Astrocyte of the spinal cord (primary cell): ENCODE measurements around the gene PAK5.

Source experiments
- DNase-seq: peaks from one replicate; pipeline ENCODE4 v3.0.0; 2011; ENCODE audit warnings: low read depth, low spot score
- H3K4me3 ChIP-seq: 2 replicates; pipeline ENCODE4 v1.5.1; 2011; ENCODE audit warnings: low read depth, mild to moderate bottlenecking, low read length, moderate library complexity
- CTCF ChIP-seq: IDR thresholded peaks from 2 replicates; pipeline ENCODE4 v1.5.1; 2012; ENCODE audit warnings: low read depth, mild to moderate bottlenecking, low read length, inconsistent platforms
- in situ Hi-C: cut with HindIII; loops from 2 replicates; pipeline ENCODE4 v1.10.0; 2017; ENCODE audit warnings: low sequenced_read_pairs

The PAK5 gene

GRCh38 chr20:9535449-9535848 lies 303.4 kb downstream of the PAK5 start:
- TF ChIP-seq CTCF = no peak
- DNase-seq = no peak
- in situ Hi-C loops = no loop called here
- no peak overlapping the region for H3K4me3 ChIP-seq

- no peak for TF ChIP-seq CTCF
- in situ Hi-C loops = no loop called here
- no peak for DNase-seq
- no peak overlapping the region for H3K4me3 ChIP-seq
Measured at GRCh38 chr20:9534025-9534424, 304.9 kb downstream of the PAK5 start.

GRCh38 chr20:9532069-9532838 lies 306.6 kb downstream of the PAK5 start:
- DNase-seq = no peak
- H3K4me3 ChIP-seq = no peak overlapping the region
- TF ChIP-seq CTCF = no peak
- in situ Hi-C loops = no loop called here

GRCh38 chr20:9531581-9531980 lies 307.3 kb downstream of the PAK5 start:
- no peak for TF ChIP-seq CTCF
- H3K4me3 ChIP-seq = no peak overlapping the region
- DNase-seq = no peak
- in situ Hi-C loops = no loop called here

- no peak overlapping the region for H3K4me3 ChIP-seq
- no peak for TF ChIP-seq CTCF
- in situ Hi-C loops = no loop called here
- DNase-seq = no peak
Measured at GRCh38 chr20:9523636-9524035, 315.2 kb downstream of the PAK5 start.

- in situ Hi-C loops = no loop called here
Measured at GRCh38 chr20:9520086-9520485, 318.8 kb downstream of the PAK5 start.

More at GRCh38 chr20:9520086-9520485, 318.8 kb downstream of the PAK5 start:
- no peak overlapping the region for H3K4me3 ChIP-seq
- no peak for TF ChIP-seq CTCF
- DNase-seq = no peak
